IMR-90 (cell line): ENCODE results near the gene CLDN2. TPM values are rescaled to one million over a fixed set of nuclear protein-coding genes. Genes with fewer than 3 reads are reported as not detected.

Experiments
- ATAC-seq: fragments of 200-7000 bp; cut with Tn5 transposase; 2 replicates; pipeline ENCODE4 v1.9.1; 2020; ENCODE audit warnings: low read depth, mild to moderate bottlenecking, moderate library complexity
- BruUV-seq: library from RNA; stranded (reverse); fragments of 400-500 nt; replicated peaks from 2 replicates; lab custom pipeline; 2021; lab: Mats Ljungman, UMichigan
- CTCF ChIA-PET: fragments of 300-600 bp; formaldehyde crosslinking; extraction: SDS; loops from one replicate; lab custom pipeline; 2021; ENCODE audit warnings: antibody characterized with exemption; lab: Yijun Ruan, JAX
- POLR2A ChIA-PET: fragments of 300-600 bp; sonication (Branson Sonifier 250); formaldehyde crosslinking; loops from one replicate; lab custom pipeline; 2022; ENCODE audit warnings: antibody characterized with exemption; ENCODE audit not compliant: unreplicated experiment; lab: Charles Lee
- DNase-seq: peaks from one replicate; pipeline ENCODE4 v3.0.0; 2013
- H2AFZ ChIP-seq: replicated peaks from 2 replicates; pipeline ENCODE3; 2013; ENCODE audit warnings: low read length, mild to moderate bottlenecking; ENCODE audit not compliant: poor library complexity
- H2AK5ac ChIP-seq: 2 replicates; pipeline ENCODE4 v1.6.1; 2013; ENCODE audit warnings: low read depth, low read length, inconsistent platforms
- H2AK9ac ChIP-seq: replicated peaks from 2 replicates; pipeline ENCODE3; 2013; ENCODE audit warnings: mild to moderate bottlenecking, low read depth, low read length, moderate library complexity; ENCODE audit not compliant: poor library complexity
- H2BK120ac ChIP-seq: 2 replicates; pipeline ENCODE4 v1.6.1; 2013; ENCODE audit warnings: low read depth, low read length, inconsistent platforms
- H2BK15ac ChIP-seq: 3 replicates; pipeline ENCODE4 v1.6.1; 2013; ENCODE audit warnings: low read depth, low read length, inconsistent platforms
- H2BK20ac ChIP-seq: 2 replicates; pipeline ENCODE4 v1.6.1; 2013; ENCODE audit warnings: low read depth, mild to moderate bottlenecking, inconsistent platforms, low read length, moderate library complexity
- H2BK5ac ChIP-seq: 2 replicates; pipeline ENCODE4 v1.6.1; 2013; ENCODE audit warnings: mild to moderate bottlenecking, low read depth, low read length, inconsistent platforms; ENCODE audit not compliant: poor library complexity, severe bottlenecking
- H3K14ac ChIP-seq: replicated peaks from 2 replicates; pipeline ENCODE4 v1.6.1; 2013; ENCODE audit warnings: low read depth, low read length, inconsistent platforms
- H3K18ac ChIP-seq: 2 replicates; pipeline ENCODE4 v1.6.1; 2013; ENCODE audit warnings: low read depth, low read length, control low read depth
- H3K23ac ChIP-seq: 2 replicates; pipeline ENCODE4 v1.6.1; 2013; ENCODE audit warnings: low read depth, low read length, inconsistent platforms
- H3K27ac ChIP-seq: 2 replicates; pipeline ENCODE4 v1.5.1; 2013; ENCODE audit warnings: mild to moderate bottlenecking, control low read depth, low read length; ENCODE audit not compliant: insufficient read depth
- H3K27me3 ChIP-seq: 2 replicates; pipeline ENCODE4 v1.6.1; 2013; ENCODE audit warnings: low read length; ENCODE audit not compliant: control insufficient read depth, insufficient read depth
- H3K36me3 ChIP-seq: 2 replicates; pipeline ENCODE4 v1.6.1; 2013; ENCODE audit warnings: low read length, mixed read lengths; ENCODE audit not compliant: control insufficient read depth, insufficient read depth
- H3K4ac ChIP-seq: 2 replicates; pipeline ENCODE4 v1.6.1; 2013; ENCODE audit warnings: low read depth, low read length, inconsistent platforms
- H3K4me1 ChIP-seq: 2 replicates; pipeline ENCODE4 v1.6.1; 2013; ENCODE audit warnings: low read length, mixed read lengths; ENCODE audit not compliant: control insufficient read depth, insufficient read depth
- H3K4me2 ChIP-seq: 2 replicates; pipeline ENCODE4 v1.6.1; 2013; ENCODE audit warnings: low read depth, mild to moderate bottlenecking, control low read depth, low read length, moderate library complexity
- H3K4me3 ChIP-seq: 2 replicates; pipeline ENCODE4 v1.5.1; 2013; ENCODE audit warnings: low read depth, mild to moderate bottlenecking, control low read depth, low read length, moderate library complexity; ENCODE audit not compliant: insufficient read depth
- H3K56ac ChIP-seq: 2 replicates; pipeline ENCODE4 v1.6.1; 2013; ENCODE audit warnings: low read length, inconsistent platforms; ENCODE audit not compliant: insufficient read depth; ENCODE audit errors: extremely low read depth
- H3K79me1 ChIP-seq, 2 experiments: 2 replicates each; pipeline ENCODE4 v1.6.1; 2013; ENCODE audit warnings: low read length in 2 of 2, inconsistent platforms in 1 of 2, low read depth in 1 of 2
- H3K9ac ChIP-seq: 2 replicates; pipeline ENCODE4 v1.6.1; 2013; ENCODE audit warnings: low read depth, low read length, control low read depth
- H3K9me1 ChIP-seq: 2 replicates; pipeline ENCODE4 v1.6.1; 2013; ENCODE audit warnings: low read length, inconsistent platforms; ENCODE audit not compliant: insufficient read depth
- H3K9me3 ChIP-seq: 2 replicates; pipeline ENCODE4 v1.6.1; 2013; ENCODE audit warnings: low read length; ENCODE audit not compliant: control insufficient read depth, insufficient read depth
- H4K20me1 ChIP-seq: 2 replicates; pipeline ENCODE4 v1.6.1; 2013; ENCODE audit warnings: low read length, inconsistent platforms; ENCODE audit not compliant: insufficient read depth
- H4K5ac ChIP-seq: 2 replicates; pipeline ENCODE4 v1.6.1; 2013; ENCODE audit warnings: mild to moderate bottlenecking, low read depth, low read length, control low read depth
- H4K8ac ChIP-seq, 2 experiments: 2 replicates each; pipeline ENCODE4 v1.6.1; 2013; ENCODE audit warnings: low read depth in 2 of 2, low read length in 2 of 2, control low read depth in 1 of 2, inconsistent platforms in 1 of 2
- H4K91ac ChIP-seq: 2 replicates; pipeline ENCODE4 v1.6.1; 2013; ENCODE audit warnings: low read depth, low read length, inconsistent platforms; ENCODE audit not compliant: insufficient read depth
- BHLHE40 ChIP-seq: fragments of 150-350 bp; IDR thresholded peaks from 2 replicates; pipeline ENCODE4 v1.6.1; 2016; ENCODE audit warnings: mild to moderate bottlenecking, low read depth, low read length
- CEBPB ChIP-seq: IDR thresholded peaks from 2 replicates; pipeline ENCODE4 v1.6.1; 2012; ENCODE audit warnings: low read depth, low read length, improper control_type of control experiment
- CHD1 ChIP-seq: IDR thresholded peaks from 2 replicates; pipeline ENCODE4 v1.6.1; 2012; ENCODE audit warnings: low read depth, low read length, improper control_type of control experiment
- CTCF ChIP-seq: conservative IDR thresholded peaks from 2 replicates; pipeline ENCODE4 v1.5.1; 2012; ENCODE audit warnings: mild to moderate bottlenecking, low read depth, low read length, improper control_type of control experiment
- ELK1 ChIP-seq: fragments of 150-350 bp; IDR thresholded peaks from 2 replicates; pipeline ENCODE4 v1.6.1; 2016; ENCODE audit warnings: low read depth, mild to moderate bottlenecking, low read length, moderate library complexity, borderline replicate concordance
- FOS ChIP-seq: fragments of 150-350 bp; IDR thresholded peaks from 2 replicates; pipeline ENCODE4 v1.6.1; 2016; ENCODE audit warnings: low read depth, low read length
- MAFK ChIP-seq: IDR thresholded peaks from 2 replicates; pipeline ENCODE4 v1.6.1; 2012; ENCODE audit warnings: low read depth, low read length, improper control_type of control experiment
- MAZ ChIP-seq: IDR thresholded peaks from 2 replicates; pipeline ENCODE4 v1.6.1; 2012; ENCODE audit warnings: low read depth, mild to moderate bottlenecking, low read length, improper control_type of control experiment, moderate library complexity, borderline replicate concordance
- MXI1 ChIP-seq: IDR thresholded peaks from 2 replicates; pipeline ENCODE4 v1.6.1; 2012; ENCODE audit warnings: low read depth, mild to moderate bottlenecking, low read length, moderate library complexity, borderline replicate concordance
- NFE2L2 ChIP-seq: fragments of 150-350 bp; IDR thresholded peaks from 2 replicates; pipeline ENCODE4 v1.6.1; 2016; ENCODE audit warnings: low read depth, mild to moderate bottlenecking, low read length
- POLR2A ChIP-seq: IDR thresholded peaks from 2 replicates; pipeline ENCODE4 v1.6.1; 2012; ENCODE audit warnings: mild to moderate bottlenecking, low read depth, low read length
- RAD21 ChIP-seq: IDR thresholded peaks from 2 replicates; pipeline ENCODE4 v1.6.1; 2012; ENCODE audit warnings: low read length, improper control_type of control experiment
- RCOR1 ChIP-seq: IDR thresholded peaks from 2 replicates; pipeline ENCODE4 v1.6.1; 2012; ENCODE audit warnings: mild to moderate bottlenecking, low read length, improper control_type of control experiment; ENCODE audit not compliant: insufficient replicate concordance
- RFX5 ChIP-seq: IDR thresholded peaks from 2 replicates; pipeline ENCODE4 v1.8.0; 2012; ENCODE audit warnings: low read depth, mild to moderate bottlenecking, low read length, moderate library complexity
- SMC3 ChIP-seq: fragments of 150-350 bp; IDR thresholded peaks from 2 replicates; pipeline ENCODE4 v1.6.1; 2016; ENCODE audit warnings: low read depth, mild to moderate bottlenecking, antibody characterized with exemption, low read length, moderate library complexity
- USF2 ChIP-seq: fragments of 150-350 bp; IDR thresholded peaks from 2 replicates; pipeline ENCODE4 v1.6.1; 2017; ENCODE audit warnings: mild to moderate bottlenecking, antibody characterized with exemption, low read length, low read depth
- WGBS, 2 experiments: methylation state at CpG; one replicate each; pipeline versions ENCODE4 v1.1.5 to v1.1.7; 2013; ENCODE audit warnings: missing lambda C conversion rate in 2 of 2; ENCODE audit not compliant: insufficient read length in 1 of 2; ENCODE audit errors: extremely low coverage in 2 of 2; 5-methylcytosine and 5-hydroxymethylcytosine counted together
- dilution Hi-C: fragments of 300-500 bp; cut with HindIII; formaldehyde crosslinking; loops from one replicate; pipeline ENCODE4 v1.14.3; 2018; ENCODE audit warnings: low sequenced_read_pairs; ENCODE audit not compliant: unreplicated experiment
- in situ Hi-C: fragments of 300-500 bp; cut with MboI; formaldehyde crosslinking; loops from 3 replicates; pipeline ENCODE4 v1.14.3; 2019; ENCODE audit warnings: low sequenced_read_pairs, inconsistent platforms, mixed read lengths
- intact Hi-C: fragments of 100-400 bp; cut with micrococcal nuclease; formaldehyde crosslinking; loops from 2 replicates; pipeline ENCODE4 v1.10.0; 2022
- polyA plus RNA-seq, 3 experiments: library from polyadenylated mRNA; depleted of rRNA; stranded (reverse); fragments of >200 nt; gene quantifications; 2 replicates each; pipeline ENCODE4 v1.2.3, GENCODE V29; 2012; ENCODE audit warnings: low replicate concordance in 1 of 3
- total RNA-seq: library from RNA; depleted of rRNA; stranded (reverse); fragments of >200 nt; gene quantifications from 2 replicates; pipeline ENCODE4 v1.2.3, GENCODE V29; 2012

Gene CLDN2
- total and polyA plus RNA-seq, 2 of the 4 experiments (the other 2 are of a cell fraction) = 0.03 TPM; not detected in 1

DNA sequence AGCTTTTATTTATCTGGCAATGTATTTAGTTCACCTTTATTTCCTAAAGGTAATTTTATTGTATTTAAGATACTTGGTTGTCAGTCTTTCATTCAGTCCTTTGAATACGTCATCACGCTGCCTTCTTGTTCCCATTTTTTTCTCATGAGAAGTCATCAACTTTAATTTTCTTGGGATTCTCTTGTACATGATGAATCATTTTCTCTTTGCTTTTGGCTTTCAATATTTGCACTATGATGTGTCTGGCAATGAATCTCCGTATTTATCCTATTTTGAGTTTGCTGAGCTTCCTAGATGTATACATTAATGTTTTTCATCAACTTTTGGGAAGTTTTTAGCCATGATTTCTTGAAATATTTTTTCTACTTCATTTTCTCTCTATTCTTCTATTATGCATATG is 28.4 kb downstream of the CLDN2 start:
- Histone ChIP-seq H2BK5ac (no peak overlapping the region), H3K4ac (no peak overlapping the region), H3K9me1 (no peaks in the 10 kb centered on the region), H3K4me3 (no peak overlapping the region), H3K27ac (no peak overlapping the region), H2BK15ac (no peak overlapping the region), H3K79me1 (no peaks in the 10 kb centered on the region; a peak in 1 of 4 replicates), H3K36me3 (peaks cover 3% of the 10 kb centered on the region; the same call in 1 of the 2 replicates), H3K27me3 (no peaks in the 10 kb centered on the region; the same call in 1 of the 2 replicates), H3K9ac (no peak overlapping the region), H3K18ac (no peak overlapping the region), H4K20me1 (no peaks in the 10 kb centered on the region), H4K91ac (no peak overlapping the region), H2AK9ac (no peak overlapping the region), H3K9me3 (no peaks in the 10 kb centered on the region), H3K4me1 (no peaks in the 10 kb centered on the region), H2AFZ (no peak overlapping the region), H4K8ac (no peak overlapping the region), H3K14ac (no peak overlapping the region), H3K4me2 (no peak overlapping the region), H2BK120ac (no peak overlapping the region), H4K5ac (no peak overlapping the region), H3K23ac (no peak overlapping the region), H2AK5ac (no peak overlapping the region), H3K56ac (no peak overlapping the region), H2BK20ac (no peak overlapping the region)
- CTCF ChIA-PET = interaction anchor here (0.7 kb wide), 1 partner anchor 50 kb away, joined by 3 read pairs; no protein-coding TSS in a partner anchor
- DNase-seq = no peak
- dilution Hi-C loops = no loop called here
- POLR2A ChIA-PET = no interaction called here
- in situ Hi-C loops = no loop called here
- TF ChIP-seq MAFK = no peak
- TF ChIP-seq BHLHE40 = no peak
- TF ChIP-seq CEBPB = no peak
- TF ChIP-seq ELK1 = no peak
- no peak for TF ChIP-seq MAZ
- TF ChIP-seq POLR2A = no peak
- no peak for TF ChIP-seq RFX5
- TF ChIP-seq NFE2L2 = no peak
- TF ChIP-seq FOS = no peak
- no peak for TF ChIP-seq CHD1
- no peak for TF ChIP-seq RCOR1
- no peak for TF ChIP-seq CTCF
- no peak for TF ChIP-seq RAD21
- no peak for TF ChIP-seq MXI1
- TF ChIP-seq SMC3 = no peak
- TF ChIP-seq USF2 = no peak
- intact Hi-C loops = no loop called here
- no CpG with 5 or more reads among the region's 3 CpGs for WGBS, 2 experiments
- BruUV-seq = no TSS peak
- ATAC-seq = no peak
